ENCODE measurements around the gene GRPEL2. TPM values are rescaled to one million over a fixed set of nuclear protein-coding genes. Genes with fewer than 3 reads are reported as not detected.

GRPEL2 gene
- total and polyA plus RNA-seq, 2 experiments from 2014 or later, result 7.6 to 19.6 TPM

DNA sequence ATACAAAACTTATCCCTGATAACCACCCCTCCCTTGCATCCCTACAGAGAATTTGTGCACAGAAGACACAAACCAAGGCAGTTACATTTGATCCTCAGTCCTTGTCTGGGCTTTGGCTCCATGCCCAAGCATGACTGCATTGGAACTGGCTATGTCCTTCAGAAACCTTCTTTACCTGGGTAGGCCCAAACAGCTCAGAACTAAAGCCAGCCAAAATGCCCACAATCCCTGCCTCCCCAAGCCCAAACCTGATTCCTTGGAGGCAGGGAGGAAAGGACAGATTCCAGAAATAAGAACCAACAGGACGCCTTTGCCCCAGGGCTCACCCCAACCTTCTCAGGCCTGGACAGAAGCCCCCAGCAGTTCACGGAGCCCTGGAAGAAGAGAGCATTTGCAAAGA, 25.6 kb downstream of the GRPEL2 start:
- no peaks in the 10 kb centered on the region for H3K79me2 ChIP-seq
- H3K27me3 ChIP-seq, result no peaks in the 10 kb centered on the region
- no peaks in the 10 kb centered on the region for H3K4me1 ChIP-seq (ENCODE audit: insufficient read depth)
- WGBS (ENCODE audit: low lambda C conversion rate, missing lambda C conversion rate), result 90% methylated on average over 2 of the region's 2 CpGs
- no peak for DNase-seq (ENCODE audit: low spot score)
- TF ChIP-seq, protein P1, sequence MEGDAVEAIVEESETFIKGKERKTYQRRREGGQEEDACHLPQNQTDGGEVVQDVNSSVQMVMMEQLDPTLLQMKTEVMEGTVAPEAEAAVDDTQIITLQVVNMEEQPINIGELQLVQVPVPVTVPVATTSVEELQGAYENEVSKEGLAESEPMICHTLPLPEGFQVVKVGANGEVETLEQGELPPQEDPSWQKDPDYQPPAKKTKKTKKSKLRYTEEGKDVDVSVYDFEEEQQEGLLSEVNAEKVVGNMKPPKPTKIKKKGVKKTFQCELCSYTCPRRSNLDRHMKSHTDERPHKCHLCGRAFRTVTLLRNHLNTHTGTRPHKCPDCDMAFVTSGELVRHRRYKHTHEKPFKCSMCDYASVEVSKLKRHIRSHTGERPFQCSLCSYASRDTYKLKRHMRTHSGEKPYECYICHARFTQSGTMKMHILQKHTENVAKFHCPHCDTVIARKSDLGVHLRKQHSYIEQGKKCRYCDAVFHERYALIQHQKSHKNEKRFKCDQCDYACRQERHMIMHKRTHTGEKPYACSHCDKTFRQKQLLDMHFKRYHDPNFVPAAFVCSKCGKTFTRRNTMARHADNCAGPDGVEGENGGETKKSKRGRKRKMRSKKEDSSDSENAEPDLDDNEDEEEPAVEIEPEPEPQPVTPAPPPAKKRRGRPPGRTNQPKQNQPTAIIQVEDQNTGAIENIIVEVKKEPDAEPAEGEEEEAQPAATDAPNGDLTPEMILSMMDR (IDR thresholded peaks at IDR 0.05; ENCODE audit: poor library complexity), result no peak
- no peak for TF ChIP-seq EZH2phosphoT487 (IDR thresholded peaks at IDR 0.05; ENCODE audit: low read depth, severe bottlenecking, unreplicated experiment)
- TF ChIP-seq EZH2 (IDR thresholded peaks at IDR 0.05; ENCODE audit: borderline replicate concordance), result no peak
- no peaks in the 10 kb centered on the region for H3K36me3 ChIP-seq (replicated peaks; ENCODE audit: insufficient read depth, low read depth)
- no peaks in the 10 kb centered on the region for H4K20me1 ChIP-seq (ENCODE audit: insufficient read depth, poor library complexity, severe bottlenecking)
- H3K9me2 ChIP-seq (replicated peaks; ENCODE audit: insufficient read depth), result no peaks in the 10 kb centered on the region
- no peaks in the 10 kb centered on the region for H3K9me3 ChIP-seq (ENCODE audit: low read depth)
- no peak overlapping the region for H2AFZ ChIP-seq
- H3K4me3 ChIP-seq, result no peak overlapping the region
- H3K4me2 ChIP-seq, result no peak overlapping the region
- H3K27ac ChIP-seq, result no peak overlapping the region

DNA sequence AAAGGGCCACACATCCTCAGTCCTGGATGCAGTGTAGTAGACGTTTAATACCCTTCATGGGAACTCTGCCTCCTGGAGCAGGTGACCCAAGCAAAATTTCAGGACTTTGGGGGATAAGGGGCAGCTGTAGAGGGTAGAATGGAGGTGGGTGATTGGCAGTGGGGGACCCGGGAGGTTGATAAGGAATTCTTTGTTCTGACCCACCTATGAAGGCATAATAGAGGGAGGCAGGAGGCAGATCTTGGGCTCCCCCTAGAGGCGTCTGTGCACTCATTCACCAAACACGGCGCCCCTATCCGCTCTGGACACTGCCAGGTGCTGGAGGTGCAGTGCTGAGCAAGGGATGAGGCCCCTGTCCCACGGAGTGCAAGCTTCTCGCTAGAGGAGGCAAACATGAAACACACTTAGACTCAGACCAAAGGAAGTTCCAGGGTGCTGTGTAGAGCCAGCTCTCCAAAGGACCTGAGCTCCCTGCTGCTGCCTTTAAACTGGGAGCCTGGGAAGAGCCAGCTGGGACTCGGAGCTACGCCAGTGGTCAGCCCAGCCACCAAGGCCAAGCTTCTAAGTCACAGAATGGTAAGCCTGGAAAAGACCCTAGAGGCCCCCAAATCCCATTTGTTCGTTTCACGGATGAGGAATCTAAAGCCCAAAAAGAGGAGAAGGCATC, 26.1 kb downstream of the GRPEL2 start:
- no peaks in the 10 kb centered on the region for H3K9me3 ChIP-seq (ENCODE audit: low read depth)
- H3K9me2 ChIP-seq (replicated peaks; ENCODE audit: insufficient read depth), result no peaks in the 10 kb centered on the region
- 40% methylated on average over 12 of the region's 12 CpGs for WGBS (ENCODE audit: low lambda C conversion rate, missing lambda C conversion rate)
- H3K27ac ChIP-seq, result no peak overlapping the region
- no peaks in the 10 kb centered on the region for H3K27me3 ChIP-seq
- H3K4me1 ChIP-seq (ENCODE audit: insufficient read depth), result no peaks in the 10 kb centered on the region
- DNase-seq (ENCODE audit: low spot score), result peak; percentile 81
- H3K36me3 ChIP-seq (replicated peaks; ENCODE audit: insufficient read depth, low read depth), result no peaks in the 10 kb centered on the region
- no peaks in the 10 kb centered on the region for H4K20me1 ChIP-seq (ENCODE audit: insufficient read depth, poor library complexity, severe bottlenecking)
- H3K4me2 ChIP-seq, result no peak overlapping the region
- no peaks in the 10 kb centered on the region for H3K79me2 ChIP-seq
- H2AFZ ChIP-seq, result no peak overlapping the region
- TF ChIP-seq EZH2 (IDR thresholded peaks at IDR 0.05; ENCODE audit: borderline replicate concordance) (no peak), EZH2phosphoT487 (IDR thresholded peaks at IDR 0.05; ENCODE audit: low read depth, severe bottlenecking, unreplicated experiment) (no peak)
- TF ChIP-seq, protein P1 (IDR thresholded peaks at IDR 0.05; ENCODE audit: poor library complexity), result peak; percentile 61
- H3K4me3 ChIP-seq, result no peak overlapping the region

DNA sequence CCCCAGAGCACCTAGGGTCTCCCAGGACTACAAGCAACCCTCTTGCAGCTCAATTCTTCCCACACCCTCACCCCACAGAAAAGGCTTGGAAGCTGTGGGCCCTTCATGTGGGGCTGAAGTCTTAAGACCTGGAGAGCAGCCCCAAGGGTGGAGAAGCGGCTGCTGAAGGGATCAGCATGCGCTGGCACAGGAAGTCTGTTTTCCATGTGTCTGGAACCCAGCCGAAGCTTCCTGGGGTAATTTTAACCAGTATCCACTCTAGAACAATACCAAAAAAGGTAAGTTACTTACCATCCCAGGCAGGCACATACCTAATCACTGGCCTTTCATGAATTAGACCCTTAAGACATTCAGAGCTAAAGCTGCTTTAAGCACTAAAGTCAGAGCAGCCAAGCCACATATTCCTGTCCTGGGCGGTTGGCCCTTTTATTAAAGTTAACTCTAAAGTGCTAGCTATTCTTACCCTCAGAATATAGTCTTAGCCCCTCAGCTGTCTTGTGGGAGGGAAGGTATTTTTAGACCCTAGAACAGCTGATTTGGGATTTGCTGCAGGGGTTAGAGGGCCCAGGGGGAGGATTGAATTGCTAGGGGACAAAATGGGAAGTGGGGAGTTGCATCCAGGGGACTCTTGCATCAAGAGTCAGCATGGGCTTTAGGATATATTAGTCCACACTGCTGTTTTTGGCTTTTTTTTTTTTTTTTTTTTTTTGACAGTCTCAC, 26.9 kb downstream of the GRPEL2 start:
- Histone ChIP-seq H2AFZ (no peak overlapping the region), H3K36me3 (replicated peaks; ENCODE audit: insufficient read depth, low read depth) (no peaks in the 10 kb centered on the region), H3K4me2 (no peak overlapping the region), H3K9me2 (replicated peaks; ENCODE audit: insufficient read depth) (no peaks in the 10 kb centered on the region), H3K27ac (no peak overlapping the region), H3K4me3 (no peak overlapping the region), H3K79me2 (no peaks in the 10 kb centered on the region), H3K27me3 (no peaks in the 10 kb centered on the region), H3K9me3 (ENCODE audit: low read depth) (no peaks in the 10 kb centered on the region), H3K4me1 (ENCODE audit: insufficient read depth) (no peaks in the 10 kb centered on the region), H4K20me1 (ENCODE audit: insufficient read depth, poor library complexity, severe bottlenecking) (no peaks in the 10 kb centered on the region)
- 89% methylated on average over 4 of the region's 4 CpGs for WGBS (ENCODE audit: low lambda C conversion rate, missing lambda C conversion rate)
- DNase-seq (ENCODE audit: low spot score), result no peak
- TF ChIP-seq EZH2phosphoT487 (IDR thresholded peaks at IDR 0.05; ENCODE audit: low read depth, severe bottlenecking, unreplicated experiment), result no peak
- TF ChIP-seq, protein P1 (IDR thresholded peaks at IDR 0.05; ENCODE audit: poor library complexity), result no peak
- TF ChIP-seq EZH2 (IDR thresholded peaks at IDR 0.05; ENCODE audit: borderline replicate concordance), result no peak

Data from hepatocyte (in vitro differentiated cells).